Measurements from ENCODE around the gene ERAS. TPM values are rescaled to one million over a fixed set of nuclear protein-coding genes. Genes with fewer than 3 reads are reported as not detected.

The ERAS gene, protein sequence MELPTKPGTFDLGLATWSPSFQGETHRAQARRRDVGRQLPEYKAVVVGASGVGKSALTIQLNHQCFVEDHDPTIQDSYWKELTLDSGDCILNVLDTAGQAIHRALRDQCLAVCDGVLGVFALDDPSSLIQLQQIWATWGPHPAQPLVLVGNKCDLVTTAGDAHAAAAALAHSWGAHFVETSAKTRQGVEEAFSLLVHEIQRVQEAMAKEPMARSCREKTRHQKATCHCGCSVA
- total RNA-seq, result not detected

DNA sequence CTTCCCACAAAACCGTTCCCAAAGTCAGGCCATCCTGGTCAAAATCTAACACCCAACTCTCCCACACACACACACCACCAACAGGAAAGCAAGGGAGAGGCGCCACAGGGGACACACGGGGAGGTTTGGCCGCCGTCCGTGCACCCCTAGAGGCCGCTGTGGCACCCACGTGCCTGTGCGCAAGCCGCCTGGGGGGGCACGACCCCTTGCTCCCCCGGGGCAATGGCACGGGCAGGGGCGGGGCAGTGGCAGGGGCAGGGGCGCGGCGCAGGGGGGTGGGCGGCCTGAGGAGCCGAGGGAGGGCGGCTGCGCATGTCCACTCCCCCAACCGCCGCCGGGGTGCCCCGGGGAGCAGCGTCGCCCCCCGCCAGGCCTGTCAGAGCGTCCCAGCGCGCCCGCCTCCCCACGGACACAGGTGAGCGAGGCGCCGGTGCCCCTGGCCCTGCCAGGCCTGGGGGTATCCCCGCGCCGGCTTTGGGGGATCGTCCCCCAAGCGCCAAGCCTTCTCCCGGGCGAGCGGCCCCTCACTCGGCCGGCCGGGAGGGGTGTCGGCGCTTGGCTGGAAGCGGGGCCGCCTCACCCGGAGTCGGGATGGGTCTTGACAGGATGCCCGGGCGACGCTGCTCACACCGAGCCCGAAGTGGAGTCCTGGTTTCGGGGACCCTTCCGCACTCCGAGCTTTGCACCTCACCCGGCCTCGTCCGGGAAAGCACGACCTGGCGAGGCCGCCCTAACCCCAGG lies at the start of gene ERAS:
ERAS (plus strand) TSS at position 379 of the 741 bp plus-strand sequence. CDS start 2,611 bp downstream, outside the sequence.
- POLR2A ChIA-PET, result no interaction called here
- no peak for DNase-seq
- Mint-ChIP-seq H3K27ac (no peak within 1 kb of the TSS), H3K4me3 (no peak within 1 kb of the TSS), H3K36me3 (ENCODE audit: low read depth) (peaks cover 10% of the 10 kb centered on the region), H3K9me3 (ENCODE audit: insufficient read depth) (no peaks in the 10 kb centered on the region), H3K27me3 (ENCODE audit: low read depth) (peaks cover 25% of the 10 kb centered on the region), H3K4me1 (ENCODE audit: low read depth) (peaks cover 3% of the 10 kb centered on the region)
- ATAC-seq, result peak; percentile 35
- CTCF ChIA-PET, result no interaction called here

DNA sequence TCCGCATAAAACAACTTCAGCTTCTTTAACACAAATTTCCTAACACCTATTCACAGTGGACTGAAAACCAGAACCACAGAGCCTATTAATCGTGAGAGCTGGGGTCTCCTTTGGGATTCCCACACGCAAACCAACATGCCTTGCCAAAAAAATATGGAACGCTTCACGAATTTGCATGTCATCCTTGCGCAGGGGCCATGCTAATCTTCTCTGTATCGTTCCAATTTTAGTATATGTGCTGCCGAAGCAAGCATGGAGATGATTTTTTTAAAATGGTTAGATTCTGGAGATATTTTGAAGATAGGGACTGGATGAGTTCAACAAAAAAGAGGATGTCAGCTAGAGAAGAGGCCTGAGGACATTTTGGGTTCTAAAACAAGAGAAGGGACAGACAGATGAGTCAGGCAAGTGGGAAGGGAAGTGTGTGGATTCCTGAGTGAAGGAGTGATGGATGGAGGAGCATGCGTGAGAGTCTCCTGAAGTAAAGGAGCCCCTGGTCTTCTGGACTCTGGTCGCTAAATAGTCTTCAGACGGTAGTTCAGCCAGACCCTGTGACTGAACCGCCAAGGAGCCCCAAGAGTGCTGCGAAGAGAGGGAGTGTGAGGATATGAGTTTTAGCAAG lies 49.4 kb upstream of the ERAS start:
- no peaks in the 10 kb centered on the region for H3K36me3 Mint-ChIP-seq (ENCODE audit: low read depth)
- no peak overlapping the region for H3K4me3 Mint-ChIP-seq
- H3K9me3 Mint-ChIP-seq (ENCODE audit: insufficient read depth), result no peaks in the 10 kb centered on the region
- ChIA-PET POLR2A (no interaction called here), CTCF (no interaction called here)
- DNase-seq, result no peak
- H3K4me1 Mint-ChIP-seq (ENCODE audit: low read depth), result no peaks in the 10 kb centered on the region
- ATAC-seq, result no peak
- H3K27me3 Mint-ChIP-seq (ENCODE audit: low read depth), result peaks cover 18% of the 10 kb centered on the region
- H3K27ac Mint-ChIP-seq, result no peak overlapping the region

DNA sequence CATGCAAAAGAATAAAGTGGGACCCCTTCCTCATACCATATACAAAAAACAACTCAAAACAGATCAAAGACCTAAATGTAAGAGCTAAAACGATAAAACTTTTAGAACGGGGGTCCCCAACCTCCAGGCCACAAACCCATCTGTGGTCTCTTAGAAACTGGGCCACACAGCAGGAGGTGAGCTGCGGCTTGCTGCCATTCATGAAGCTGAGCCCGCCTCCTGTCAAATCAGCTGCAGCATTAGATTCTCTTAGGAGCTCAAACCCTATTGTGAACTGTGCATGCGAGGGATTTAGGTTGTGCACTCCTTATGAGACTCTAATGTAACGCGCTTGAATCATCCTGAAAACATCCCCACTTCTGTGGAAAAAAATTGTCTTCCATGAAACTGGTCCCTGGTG lies 46.9 kb upstream of the ERAS start:
- POLR2A ChIA-PET, result no interaction called here
- Mint-ChIP-seq H3K4me1 (ENCODE audit: low read depth) (no peaks in the 10 kb centered on the region), H3K27ac (no peak overlapping the region), H3K27me3 (ENCODE audit: low read depth) (peaks cover 18% of the 10 kb centered on the region), H3K36me3 (ENCODE audit: low read depth) (no peaks in the 10 kb centered on the region), H3K4me3 (no peak overlapping the region), H3K9me3 (ENCODE audit: insufficient read depth) (no peaks in the 10 kb centered on the region)
- DNase-seq (no peak), ATAC-seq (no peak)
- CTCF ChIA-PET, result no interaction called here

DNA sequence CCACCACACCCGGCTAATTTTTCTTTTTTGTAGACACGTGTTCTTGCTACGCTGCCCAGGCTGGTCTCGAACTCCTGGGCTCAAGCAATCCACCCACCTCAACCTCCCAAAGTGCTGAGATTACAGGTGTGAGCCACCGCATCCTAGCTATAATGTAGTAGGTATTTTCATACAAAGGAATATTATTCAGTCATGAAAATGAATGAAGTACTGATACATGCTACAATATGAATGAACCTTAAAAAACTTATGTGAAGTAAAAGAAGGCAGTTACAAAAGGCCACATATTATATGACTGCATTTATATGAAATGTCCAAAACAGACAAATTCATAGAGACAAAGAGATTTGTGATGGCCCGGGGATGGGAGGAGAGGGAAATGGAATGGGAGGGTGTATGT lies 44.6 kb upstream of the ERAS start:
- DNase-seq (no peak), ATAC-seq (no peak)
- Mint-ChIP-seq H3K27ac (no peak overlapping the region), H3K4me1 (ENCODE audit: low read depth) (no peaks in the 10 kb centered on the region), H3K4me3 (no peak overlapping the region), H3K36me3 (ENCODE audit: low read depth) (no peaks in the 10 kb centered on the region), H3K9me3 (ENCODE audit: insufficient read depth) (no peaks in the 10 kb centered on the region), H3K27me3 (ENCODE audit: low read depth) (peaks cover 15% of the 10 kb centered on the region)
- ChIA-PET POLR2A (no interaction called here), CTCF (no interaction called here)

DNA sequence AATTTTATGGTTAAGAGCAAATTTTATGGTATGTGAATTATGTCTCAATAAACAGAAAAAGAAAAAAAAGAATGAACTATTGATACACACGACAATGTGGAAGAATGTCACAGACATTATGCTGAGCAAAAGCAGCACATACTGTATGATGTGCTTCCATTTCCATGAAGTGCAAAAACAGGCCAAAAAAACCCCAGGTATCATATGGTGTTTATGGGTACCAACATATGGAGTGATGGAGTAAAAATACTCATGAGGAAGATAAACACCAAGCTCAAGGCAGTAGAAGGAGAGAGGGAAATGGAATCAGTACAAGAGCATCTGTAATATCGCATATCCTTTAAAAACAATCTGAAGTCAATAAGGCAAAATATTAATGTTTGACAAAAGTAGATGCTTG lies 44.1 kb upstream of the ERAS start:
- POLR2A ChIA-PET, result no interaction called here
- DNase-seq (no peak), ATAC-seq (no peak)
- Mint-ChIP-seq H3K27ac (no peak overlapping the region), H3K4me1 (ENCODE audit: low read depth) (no peaks in the 10 kb centered on the region), H3K36me3 (ENCODE audit: low read depth) (no peaks in the 10 kb centered on the region), H3K4me3 (no peak overlapping the region), H3K9me3 (ENCODE audit: insufficient read depth) (no peaks in the 10 kb centered on the region), H3K27me3 (ENCODE audit: low read depth) (peaks cover 14% of the 10 kb centered on the region)
- CTCF ChIA-PET, result no interaction called here

DNA sequence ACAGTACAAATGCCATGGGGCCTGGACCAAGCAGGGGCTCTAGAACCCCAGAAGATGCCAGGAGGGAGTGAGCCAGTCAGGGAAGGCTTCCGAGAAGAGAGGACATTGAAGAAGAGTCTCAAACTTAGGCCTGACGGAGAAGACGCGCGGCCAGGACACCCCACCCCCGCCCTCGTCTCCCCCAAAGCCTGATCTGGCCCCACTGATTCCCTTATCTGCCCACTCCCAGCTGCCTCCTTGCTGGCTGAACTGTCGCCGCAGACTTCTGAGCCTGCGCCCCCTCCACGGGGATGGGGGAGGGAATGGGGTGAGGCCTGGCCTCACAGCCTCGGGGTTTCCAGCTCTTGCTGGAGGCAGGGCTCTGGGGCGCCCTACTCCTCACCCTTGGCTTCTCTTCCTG lies 43.5 kb upstream of the ERAS start:
- Mint-ChIP-seq H3K27me3 (ENCODE audit: low read depth) (peaks cover 12% of the 10 kb centered on the region), H3K36me3 (ENCODE audit: low read depth) (no peaks in the 10 kb centered on the region), H3K9me3 (ENCODE audit: insufficient read depth) (no peaks in the 10 kb centered on the region), H3K27ac (no peak overlapping the region), H3K4me3 (no peak overlapping the region), H3K4me1 (ENCODE audit: low read depth) (no peaks in the 10 kb centered on the region)
- CTCF ChIA-PET, result no interaction called here
- no peak for DNase-seq
- no peak for ATAC-seq
- POLR2A ChIA-PET, result no interaction called here

DNA sequence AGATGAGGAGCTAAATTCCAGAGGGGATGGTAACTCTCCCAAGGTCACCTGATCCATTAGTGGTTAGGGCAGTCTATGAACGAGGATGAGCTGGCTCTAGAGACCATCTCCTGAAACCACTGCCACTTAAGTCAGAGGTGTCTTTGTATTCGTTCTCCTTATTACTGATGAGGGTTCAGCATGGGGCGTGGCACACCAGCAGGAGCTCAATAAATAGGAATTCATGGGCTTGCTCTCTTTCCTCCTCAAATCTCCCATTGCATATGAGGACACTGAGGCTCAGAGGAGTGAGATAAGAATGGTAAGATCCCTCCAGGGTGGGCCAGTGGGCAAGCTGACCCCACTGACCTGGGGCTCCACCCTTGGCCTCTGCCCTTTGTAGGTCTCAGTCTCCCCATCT lies 41.6 kb upstream of the ERAS start:
- no peak for ATAC-seq
- H3K27ac Mint-ChIP-seq, result no peak overlapping the region
- peaks cover 10% of the 10 kb centered on the region for H3K4me1 Mint-ChIP-seq (ENCODE audit: low read depth)
- H3K27me3 Mint-ChIP-seq (ENCODE audit: low read depth), result peaks cover 6% of the 10 kb centered on the region
- no peaks in the 10 kb centered on the region for H3K36me3 Mint-ChIP-seq (ENCODE audit: low read depth)
- no peak for DNase-seq
- ChIA-PET POLR2A (no interaction called here), CTCF (no interaction called here)
- H3K9me3 Mint-ChIP-seq (ENCODE audit: insufficient read depth), result no peaks in the 10 kb centered on the region
- no peak overlapping the region for H3K4me3 Mint-ChIP-seq

DNA sequence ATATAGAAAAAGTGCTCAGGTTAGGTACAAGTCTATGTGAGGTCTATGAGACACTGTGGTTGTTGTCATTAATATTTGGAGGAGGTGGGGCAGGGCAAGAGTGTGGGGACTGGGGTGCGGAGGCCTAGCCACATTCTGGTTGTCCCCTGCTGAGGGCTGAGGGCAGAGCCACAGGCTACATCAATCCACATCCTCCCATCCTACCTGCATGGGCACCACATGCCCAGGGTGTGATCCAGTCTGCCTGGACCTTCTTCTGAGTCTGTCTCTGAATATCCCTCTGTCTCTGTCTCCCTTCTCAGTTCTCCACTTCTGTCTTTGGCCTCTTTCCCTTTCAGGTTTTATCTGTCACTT lies 41.1 kb upstream of the ERAS start:
- ATAC-seq (no peak), DNase-seq (no peak)
- no peak overlapping the region for H3K27ac Mint-ChIP-seq
- H3K9me3 Mint-ChIP-seq (ENCODE audit: insufficient read depth), result no peaks in the 10 kb centered on the region
- no peaks in the 10 kb centered on the region for H3K36me3 Mint-ChIP-seq (ENCODE audit: low read depth)
- CTCF ChIA-PET, result no interaction called here
- peaks cover 6% of the 10 kb centered on the region for H3K27me3 Mint-ChIP-seq (ENCODE audit: low read depth)
- POLR2A ChIA-PET, result no interaction called here
- H3K4me1 Mint-ChIP-seq (ENCODE audit: low read depth), result peaks cover 15% of the 10 kb centered on the region
- no peak overlapping the region for H3K4me3 Mint-ChIP-seq

DNA sequence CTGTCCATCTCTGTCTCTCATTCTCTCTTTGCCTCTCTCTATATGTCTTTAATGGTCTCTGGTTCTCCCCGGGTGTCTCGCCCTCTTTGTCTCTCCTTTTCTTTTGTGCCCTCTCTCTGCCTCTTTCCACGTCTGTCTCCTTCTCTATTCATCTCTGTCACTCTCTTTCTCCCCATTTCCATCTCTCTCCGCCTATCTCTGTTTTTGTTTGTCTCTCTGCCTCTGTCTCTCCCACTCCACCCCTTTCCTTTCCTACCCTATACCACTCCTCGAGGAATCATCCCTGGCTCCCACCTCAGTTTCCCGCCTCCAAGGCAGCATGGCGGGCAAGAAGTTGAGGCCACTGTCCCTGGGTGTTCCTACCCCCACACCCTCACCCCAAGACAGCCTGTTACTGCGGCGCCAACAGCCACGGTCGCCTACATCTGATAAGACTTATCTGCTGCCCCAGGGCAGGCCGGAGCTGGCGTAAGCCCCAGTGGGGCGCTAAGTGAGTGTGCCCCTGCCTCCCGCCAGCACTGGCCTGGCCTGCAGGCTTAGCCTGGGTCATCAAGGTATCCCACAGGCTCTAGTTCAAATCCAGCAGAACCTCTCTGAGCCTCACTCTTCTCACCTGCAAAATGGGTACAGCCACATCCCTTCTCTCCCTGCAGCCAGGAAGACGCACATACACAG lies 40.6 kb upstream of the ERAS start:
- CTCF ChIA-PET, result no interaction called here
- ATAC-seq, result no peak
- POLR2A ChIA-PET, result no interaction called here

DNA sequence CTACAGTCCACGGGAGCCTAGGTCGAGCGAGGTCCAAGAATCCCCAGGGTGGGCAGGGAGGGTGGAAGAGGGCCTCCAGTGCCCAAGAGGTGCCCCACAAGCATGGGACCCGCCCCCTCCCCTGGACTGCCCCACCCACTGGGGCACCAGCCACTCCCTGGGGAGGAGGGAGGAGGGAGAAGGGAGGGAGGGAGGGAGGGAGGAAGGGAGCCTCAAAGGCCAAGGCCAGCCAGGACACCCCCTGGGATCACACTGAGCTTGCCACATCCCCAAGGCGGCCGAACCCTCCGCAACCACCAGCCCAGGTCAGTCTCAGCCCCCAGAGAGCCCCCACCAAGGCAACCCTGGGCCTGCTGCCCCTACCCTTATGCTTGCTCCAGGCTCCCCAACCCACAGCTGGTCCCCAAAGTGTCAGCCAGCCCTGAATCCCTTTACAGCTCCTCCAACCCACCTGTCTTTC lies 39.9 kb upstream of the ERAS start, which contains the start of gene GATA1:
GATA1 (plus strand) TSS at position 250 of the 460 bp plus-strand sequence. CDS start 4,520 bp downstream, outside the sequence.
- POLR2A ChIA-PET, result no interaction called here
- H3K9me3 Mint-ChIP-seq (ENCODE audit: insufficient read depth), result no peaks in the 10 kb centered on the region
- ATAC-seq (no peak), DNase-seq (no peak)
- CTCF ChIA-PET, result no interaction called here
- peaks cover 16% of the 10 kb centered on the region for H3K4me1 Mint-ChIP-seq (ENCODE audit: low read depth)
- no peak within 1 kb of the TSS for H3K4me3 Mint-ChIP-seq
- no peaks in the 10 kb centered on the region for H3K36me3 Mint-ChIP-seq (ENCODE audit: low read depth)
- no peak within 1 kb of the TSS for H3K27ac Mint-ChIP-seq
- H3K27me3 Mint-ChIP-seq (ENCODE audit: low read depth), result peaks cover 6% of the 10 kb centered on the region

More for the DNA sequence above, 40.6 kb upstream of the ERAS start:
- Mint-ChIP-seq H3K27me3 (ENCODE audit: low read depth) (peaks cover 6% of the 10 kb centered on the region), H3K4me1 (ENCODE audit: low read depth) (peaks cover 16% of the 10 kb centered on the region), H3K4me3 (no peak overlapping the region), H3K27ac (no peak overlapping the region), H3K9me3 (ENCODE audit: insufficient read depth) (no peaks in the 10 kb centered on the region), H3K36me3 (ENCODE audit: low read depth) (no peaks in the 10 kb centered on the region)
- no peak for DNase-seq

DNA sequence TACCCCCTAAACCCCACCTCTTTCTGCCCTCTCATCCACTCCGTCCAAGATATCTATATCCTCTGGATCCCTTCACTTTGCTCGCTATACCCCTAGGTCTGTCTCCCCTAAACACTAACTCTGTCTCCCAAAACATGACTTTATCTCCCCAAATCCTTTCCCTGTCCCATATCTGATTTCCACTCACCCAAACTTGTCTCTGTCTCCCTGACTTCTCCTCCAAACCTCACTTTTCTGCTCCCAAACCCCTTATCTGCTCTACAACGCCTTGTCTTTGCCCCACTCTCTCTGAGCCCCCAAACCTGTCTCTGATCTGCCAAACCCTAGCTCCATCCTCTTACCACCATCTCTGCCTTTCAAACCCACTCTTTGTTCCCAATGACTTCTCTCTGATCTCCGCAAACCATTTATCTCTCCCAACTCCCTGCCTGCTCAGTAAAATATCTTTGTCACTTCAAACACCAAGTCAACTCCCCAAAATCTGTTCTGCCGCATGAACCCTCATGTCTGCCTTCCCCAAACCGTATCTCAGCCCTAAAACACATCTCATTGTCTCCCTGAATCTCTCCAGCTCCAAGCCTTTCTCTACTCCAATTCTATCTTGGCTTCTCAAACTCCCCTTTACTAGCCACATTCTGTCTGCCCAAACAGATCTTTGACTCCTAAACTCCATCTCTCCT lies 39.3 kb upstream of the ERAS start:
- Mint-ChIP-seq H3K9me3 (ENCODE audit: insufficient read depth) (no peaks in the 10 kb centered on the region), H3K4me3 (no peak overlapping the region), H3K27me3 (ENCODE audit: low read depth) (peaks cover 6% of the 10 kb centered on the region), H3K27ac (no peak overlapping the region), H3K36me3 (ENCODE audit: low read depth) (no peaks in the 10 kb centered on the region), H3K4me1 (ENCODE audit: low read depth) (peaks cover 16% of the 10 kb centered on the region)
- POLR2A ChIA-PET, result no interaction called here
- CTCF ChIA-PET, result no interaction called here
- DNase-seq (no peak), ATAC-seq (no peak)

Data from activated CD8-positive, alpha-beta T cell treated with anti-CD3 and anti-CD28 coated beads, Interleukin-2, amount 10 ng/mL, durations not matched to agents 7 days and 5 days (primary cell).